HG03521 (cell line): ENCODE measurements around the gene SMIM9.
A peak's percentile ranks its signal among the peaks of the same experiment; 100 is the strongest.
"Not testable (repeated sequence)": the region's sequence is repeated elsewhere in the genome, so short reads cannot be mapped to it uniquely, and the experiment has no call there.

ENCODE experiments used
- ATAC-seq: cut with Tn5 transposase; IDR thresholded peaks from one replicate; pipeline ENCODE4 v1.9.1; 2021; ENCODE audit warnings: mild to moderate bottlenecking, moderate library complexity; ENCODE audit not compliant: unreplicated experiment

The SMIM9 gene

DNA sequence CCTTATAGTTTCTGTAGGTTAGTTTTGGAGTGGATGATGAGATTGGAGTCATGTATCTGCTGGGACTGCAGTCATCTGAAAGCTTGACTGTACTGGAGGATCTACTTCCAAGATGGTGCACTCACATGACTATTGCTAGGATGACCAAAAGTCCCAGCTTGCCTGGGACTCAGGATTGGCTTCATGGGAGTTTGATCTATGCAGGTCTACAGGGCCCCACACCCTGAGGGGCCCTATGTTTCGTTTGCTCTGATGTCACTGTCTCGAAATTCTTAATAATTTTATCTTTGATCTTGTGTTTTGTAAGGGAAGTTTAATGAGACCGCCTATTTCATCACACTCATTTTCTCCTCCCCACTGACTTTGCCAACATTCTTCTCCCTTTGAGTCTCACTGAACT, at the start of gene SMIM9:
Gene SMIM9, minus strand, starts transcription at position 101 of the 400 bp plus-strand sequence. CDS start 3,806 bp downstream, outside the sequence.
- no peak for ATAC-seq

DNA sequence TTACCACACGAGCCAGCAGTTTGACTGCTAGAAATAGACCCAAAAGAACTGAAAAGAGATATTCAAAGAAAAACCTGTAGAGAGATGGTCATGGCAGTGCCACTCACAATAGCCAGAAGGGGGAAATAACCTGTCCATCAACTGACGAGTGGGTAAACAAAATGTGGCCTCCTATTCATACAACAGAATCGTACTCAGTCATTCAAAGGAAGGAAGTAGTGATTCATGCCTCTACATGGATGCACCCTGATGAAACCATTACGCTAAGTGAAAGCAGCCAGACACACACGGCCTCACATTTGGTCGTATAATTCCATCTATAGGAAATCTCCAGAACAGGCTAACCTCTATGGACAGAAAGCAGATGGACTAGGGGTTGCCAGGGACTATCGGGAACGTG, 49.6 kb upstream of the SMIM9 start:
- not testable (repeated sequence) for ATAC-seq

DNA sequence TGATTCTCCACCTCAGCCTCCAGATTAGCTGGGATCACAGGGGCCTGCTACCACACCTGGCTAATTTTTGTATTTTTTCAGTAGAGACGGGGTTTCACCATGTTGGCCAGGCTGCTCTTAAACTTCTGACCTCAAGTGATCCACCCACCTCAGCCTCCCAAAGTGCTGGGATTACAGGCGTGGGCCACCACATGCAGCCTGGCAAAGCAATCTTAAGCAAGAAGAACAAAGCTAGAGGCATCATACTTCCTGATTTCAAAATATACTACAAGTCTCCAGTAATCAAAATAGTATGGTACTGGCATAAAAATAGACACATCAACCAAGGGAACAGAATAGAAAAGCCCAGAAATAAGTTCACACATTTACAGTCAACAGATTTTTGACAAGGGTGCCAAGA, 38.9 kb upstream of the SMIM9 start:
- ATAC-seq, result no peak

DNA sequence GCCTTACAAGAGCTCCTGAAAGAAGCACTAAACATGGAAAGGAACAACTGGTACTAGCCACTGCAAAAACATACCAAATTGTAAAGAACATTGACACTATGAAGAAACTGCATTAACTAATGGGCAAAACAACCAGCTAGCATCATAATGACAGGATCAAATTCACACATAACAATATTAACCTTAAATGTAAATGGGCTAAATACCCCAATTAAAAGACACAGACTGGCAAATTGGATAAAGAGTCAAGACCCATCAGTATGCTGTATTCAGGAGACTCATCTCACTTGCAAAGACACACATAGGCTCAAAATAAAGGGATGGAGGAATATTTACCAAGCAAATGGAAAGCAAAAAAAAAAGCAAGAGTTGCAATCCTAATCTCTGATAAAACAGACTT, 34.1 kb upstream of the SMIM9 start:
- ATAC-seq, result not testable (repeated sequence)

DNA sequence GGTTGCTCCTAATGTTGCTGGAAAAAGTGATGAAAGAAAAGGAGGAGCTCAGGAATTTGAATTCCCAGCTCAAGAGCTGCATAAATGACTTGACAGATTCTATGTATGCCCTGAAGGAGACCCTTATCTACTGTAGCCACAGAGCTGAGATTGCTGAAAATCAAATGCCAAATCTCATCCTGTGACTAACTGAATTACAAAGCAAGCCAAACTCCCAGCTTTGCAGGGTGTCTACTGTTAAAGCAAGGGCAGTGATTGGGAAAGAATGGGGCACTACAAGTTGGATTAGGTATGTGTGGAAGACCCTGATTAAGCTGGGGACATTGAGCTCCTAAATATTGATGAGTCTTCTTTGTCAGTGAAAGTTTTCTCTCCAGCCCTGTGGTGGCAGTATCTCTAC, 20.8 kb upstream of the SMIM9 start:
- no peak for ATAC-seq

DNA sequence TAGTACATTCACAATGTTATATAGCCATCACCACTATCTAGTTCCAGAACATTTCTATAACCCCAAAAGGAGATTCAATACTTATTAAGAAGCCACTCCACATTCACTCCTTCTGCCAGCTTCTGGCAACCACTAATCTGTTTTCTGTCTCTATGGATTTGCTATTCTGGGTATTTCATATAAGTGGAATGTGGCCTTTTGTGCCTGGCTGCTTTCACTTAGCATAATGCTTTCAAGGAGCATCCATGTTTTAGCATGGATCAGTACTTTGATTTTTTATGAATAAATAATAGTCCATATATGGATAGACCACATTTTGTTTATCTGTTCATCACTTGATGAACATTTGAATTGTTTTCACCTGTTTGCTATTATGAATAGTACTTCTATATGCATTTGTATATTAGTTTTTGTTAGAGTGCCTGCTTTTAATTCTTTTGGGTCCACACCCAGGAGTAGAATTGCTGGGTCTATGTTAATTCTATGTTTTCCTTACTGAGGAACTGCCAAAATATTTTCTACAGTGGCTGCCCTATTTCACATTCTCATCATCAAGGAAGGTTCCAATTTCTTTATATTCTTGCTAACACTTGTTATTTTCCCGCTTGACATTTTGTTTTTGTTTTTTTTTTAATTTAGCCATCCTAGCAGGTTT, 16.6 kb upstream of the SMIM9 start:
- ATAC-seq, result no peak

DNA sequence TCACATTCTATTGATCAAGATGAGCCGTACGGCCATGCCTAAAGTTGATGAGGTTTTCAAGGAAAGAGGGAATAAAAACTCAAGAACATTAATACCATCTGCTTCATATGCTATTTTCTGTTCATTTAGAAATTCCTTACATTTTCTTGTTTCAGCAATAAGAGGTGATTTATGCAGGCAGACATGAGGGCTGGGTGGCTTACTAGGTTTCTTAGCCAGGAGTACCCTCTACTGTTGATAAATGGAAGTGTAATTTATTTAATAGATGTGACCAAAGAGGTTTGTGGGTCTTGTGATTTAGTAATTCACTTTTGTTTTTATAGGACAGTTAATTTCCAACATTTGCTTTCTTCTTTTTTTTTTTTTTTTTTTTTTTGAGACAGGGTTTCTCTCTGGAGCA, 6.4 kb upstream of the SMIM9 start:
- no peak for ATAC-seq

DNA sequence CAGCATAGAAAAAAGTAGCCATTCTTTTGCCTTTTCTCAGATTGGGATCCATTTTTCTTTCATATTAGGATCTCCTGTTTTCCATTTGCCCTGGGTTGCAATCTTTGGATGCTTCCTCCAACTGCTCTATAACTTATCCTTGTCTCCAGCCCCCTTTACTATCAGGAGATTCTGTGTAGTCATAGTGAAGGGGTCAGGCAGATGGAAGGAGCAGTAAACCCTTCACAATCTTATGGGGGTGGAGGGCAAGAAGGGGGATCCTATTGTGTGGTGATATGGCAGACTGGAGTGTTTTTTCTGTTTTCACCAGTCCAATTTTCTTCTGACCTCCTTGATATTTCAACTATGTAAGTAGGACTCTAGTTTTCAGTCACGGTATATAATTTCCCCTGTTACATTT, 1.7 kb upstream of the SMIM9 start:
- ATAC-seq, result no peak

DNA sequence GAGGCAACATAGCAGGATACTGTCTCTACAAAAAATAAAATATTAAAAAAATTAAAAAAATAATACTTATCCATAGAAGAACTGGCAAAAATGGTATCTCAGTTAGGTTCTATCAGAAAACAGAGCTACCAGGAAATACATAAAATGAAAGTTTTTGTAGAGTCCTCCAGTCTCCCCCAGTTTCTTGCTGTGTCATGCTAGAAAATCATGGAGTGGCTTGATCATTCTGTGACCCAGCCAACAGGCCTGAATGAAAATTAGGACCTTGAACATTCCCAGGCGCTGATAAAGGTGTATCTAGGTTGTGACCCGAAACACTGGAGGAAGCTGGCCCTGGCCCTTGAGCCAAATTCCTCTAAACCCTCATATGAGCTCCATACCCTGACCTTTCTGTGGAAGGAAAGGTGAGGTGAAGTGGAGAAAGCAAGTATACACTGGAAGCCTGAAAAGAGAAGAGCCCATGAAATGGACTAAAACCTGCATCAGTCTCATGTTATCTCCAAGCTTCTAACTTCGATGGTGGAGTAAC, 652 bp downstream of the SMIM9 start:
- ATAC-seq, result no peak

DNA sequence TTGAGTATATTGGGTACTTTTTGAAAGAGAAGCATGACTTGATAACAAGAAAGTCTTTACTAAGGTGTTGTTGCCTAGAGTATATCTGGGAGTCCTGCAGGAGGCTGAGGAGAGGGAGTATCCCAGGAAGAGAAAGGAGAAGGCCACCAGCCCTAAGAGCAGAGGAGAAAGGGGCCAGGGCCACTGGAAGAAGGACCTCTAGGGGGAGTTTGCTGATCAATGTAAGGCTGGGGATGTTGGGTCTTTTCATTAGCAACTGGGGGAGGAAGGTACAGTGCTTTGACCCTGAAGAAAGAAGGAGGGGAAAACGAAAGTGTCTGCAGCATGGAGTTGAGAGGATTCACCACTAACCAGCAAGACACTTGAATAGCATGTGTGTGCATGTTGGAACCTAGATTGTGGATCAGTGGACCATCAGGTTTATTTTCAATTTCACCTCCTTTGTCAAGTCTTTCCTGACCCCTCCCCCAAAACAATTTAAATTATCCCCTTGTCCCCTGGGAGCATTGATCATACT, 4.5 kb downstream of the SMIM9 start:
- no peak for ATAC-seq

DNA sequence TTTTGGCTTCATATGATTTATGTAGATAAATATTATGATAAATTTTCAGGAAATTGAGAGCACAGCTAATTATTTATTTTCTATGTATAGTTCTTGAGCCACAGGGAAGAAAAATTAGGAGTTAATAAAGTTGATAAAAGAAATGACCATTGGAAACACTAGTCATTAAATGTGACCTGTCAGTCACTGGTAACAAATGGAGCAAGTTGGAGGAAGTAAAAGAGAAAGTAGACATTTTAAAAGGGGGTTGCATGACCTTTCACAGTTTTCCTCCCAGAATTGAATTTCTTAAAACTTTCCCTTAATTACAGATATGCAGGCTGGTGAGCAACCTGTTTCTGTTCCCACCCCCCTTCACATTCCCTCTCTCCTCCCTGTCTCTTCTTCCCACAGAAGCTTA, 5.3 kb downstream of the SMIM9 start:
- ATAC-seq, result no peak

DNA sequence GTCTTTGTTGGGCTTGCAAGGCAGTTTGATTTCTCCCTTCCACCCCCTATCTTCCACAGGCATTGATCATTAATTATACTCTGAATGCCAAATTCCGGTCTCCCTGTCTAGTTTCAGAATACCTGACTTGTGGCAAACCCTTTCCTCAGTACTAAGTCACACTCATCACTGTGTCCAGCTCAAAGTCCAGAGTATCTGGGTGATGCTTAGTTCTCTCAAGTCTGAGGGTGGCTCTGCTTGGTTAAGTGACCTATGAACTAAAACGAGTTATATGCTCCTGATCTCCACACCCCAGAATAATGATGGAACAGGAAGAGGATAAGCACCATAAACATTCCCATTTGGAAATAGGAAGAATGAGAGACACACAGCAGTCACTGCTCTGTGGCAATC, 6.5 kb downstream of the SMIM9 start:
- no peak for ATAC-seq

DNA sequence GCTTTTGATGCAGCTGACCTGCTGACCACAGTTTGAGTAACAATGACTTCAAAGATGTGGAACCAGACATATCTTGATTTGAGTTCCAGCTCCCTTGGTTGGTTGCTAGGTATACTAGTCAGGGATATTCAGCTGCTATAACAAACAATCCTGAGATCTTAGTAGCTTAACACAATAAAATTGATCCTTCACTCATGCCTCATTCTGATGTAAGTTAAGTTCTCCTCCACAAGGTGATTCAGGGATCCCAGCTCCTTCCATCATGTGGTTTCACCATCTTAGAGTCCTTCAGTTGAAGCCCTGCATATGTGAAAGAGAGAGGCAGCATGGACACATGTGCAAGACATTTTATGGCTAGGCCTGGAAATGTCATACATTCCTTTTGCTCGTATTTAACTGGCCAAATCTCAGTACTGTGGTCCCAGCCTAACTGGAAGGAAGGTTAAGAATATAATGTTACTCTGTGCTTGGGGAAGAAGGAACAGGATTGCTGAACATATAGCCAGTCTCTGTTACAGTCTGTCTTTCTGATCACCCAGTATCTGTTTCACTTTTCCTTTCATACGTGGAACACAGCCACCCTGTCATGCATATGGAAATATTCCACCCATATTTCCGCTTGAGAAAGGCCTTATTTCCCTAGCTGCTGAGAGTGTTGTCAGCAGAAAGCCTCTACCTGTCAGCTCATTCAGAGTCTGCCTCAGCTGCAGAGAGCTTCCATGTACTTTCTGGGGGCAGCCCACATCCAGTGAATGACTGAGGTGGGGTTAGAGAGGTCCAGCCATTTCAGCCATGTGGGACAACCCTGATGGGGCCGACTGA, 7.1 kb downstream of the SMIM9 start:
- ATAC-seq, result peak; percentile 84

DNA sequence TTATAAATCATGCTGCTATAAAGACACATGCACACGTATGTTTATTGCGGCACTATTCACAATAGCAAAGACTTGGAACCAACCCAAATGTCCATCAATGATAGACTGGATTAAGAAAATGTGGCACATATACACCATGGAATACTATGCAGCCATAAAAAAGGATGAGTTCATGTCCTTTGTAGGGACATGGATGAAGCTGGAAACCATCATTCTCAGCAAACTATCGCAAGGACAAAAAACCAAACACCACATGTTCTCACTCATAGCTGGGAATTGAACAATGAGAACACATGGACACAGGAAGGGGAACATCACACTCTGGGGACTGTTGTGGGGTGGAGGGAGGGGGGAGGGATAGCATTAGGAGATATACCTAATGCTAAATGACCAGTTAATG, 8.9 kb downstream of the SMIM9 start:
- not testable (repeated sequence) for ATAC-seq

DNA sequence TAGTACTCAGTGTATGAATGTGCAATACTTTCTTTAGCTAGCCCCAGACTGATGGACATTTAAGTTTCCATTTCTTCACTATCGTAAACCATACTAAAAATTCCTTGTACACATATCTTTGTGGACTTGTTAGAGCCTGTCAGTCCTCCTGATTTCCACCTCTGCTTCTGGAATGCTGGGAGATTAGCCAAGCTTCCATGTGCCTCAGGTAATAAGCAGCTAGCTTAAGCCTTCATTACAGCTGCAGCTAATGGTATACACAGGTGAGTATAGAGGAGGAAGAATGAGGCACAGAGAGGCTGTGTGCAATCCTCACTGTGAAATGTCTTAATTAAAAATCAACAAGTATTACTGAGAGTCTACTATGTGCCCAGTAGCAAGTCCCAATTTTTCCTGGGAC, 9.8 kb downstream of the SMIM9 start:
- no peak for ATAC-seq

DNA sequence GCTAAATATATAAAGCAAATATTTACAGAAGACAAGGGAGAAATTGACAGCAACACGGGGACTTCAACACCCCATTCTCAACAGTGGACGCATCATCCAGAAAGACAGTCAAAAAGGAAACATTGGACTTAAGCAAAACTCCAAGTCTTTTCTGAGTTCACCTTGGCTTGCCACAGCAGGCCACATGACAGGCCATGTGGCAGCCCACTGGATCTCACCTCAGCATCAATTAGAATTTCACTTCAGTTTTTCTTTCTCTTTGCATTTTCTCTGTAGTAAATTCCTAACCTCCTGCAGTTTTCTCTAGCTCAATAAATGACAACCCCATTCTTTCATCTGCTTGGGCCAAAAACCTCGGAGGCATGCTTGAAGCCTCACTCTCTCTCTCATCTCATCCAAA, 12.4 kb downstream of the SMIM9 start:
- no peak for ATAC-seq

DNA sequence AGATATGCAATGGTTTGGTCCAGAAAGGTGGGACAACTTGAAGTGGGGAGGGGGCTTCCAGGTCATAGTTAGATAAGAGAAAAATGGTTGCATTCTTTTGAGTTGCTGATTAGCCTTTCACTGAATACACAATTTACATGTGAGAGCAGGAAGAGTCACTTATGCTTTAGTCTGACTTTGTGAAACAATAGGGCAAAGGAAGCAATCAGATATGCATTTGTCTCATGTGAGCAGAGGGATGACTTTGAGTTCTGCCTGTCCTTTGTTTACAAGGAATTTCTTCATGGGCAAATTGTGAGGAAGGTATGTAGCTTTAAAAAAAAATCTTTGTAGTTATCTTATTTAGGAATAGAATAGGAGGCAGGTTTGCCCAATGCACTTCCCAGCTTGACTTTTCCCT, 12.9 kb downstream of the SMIM9 start:
- no peak for ATAC-seq

DNA sequence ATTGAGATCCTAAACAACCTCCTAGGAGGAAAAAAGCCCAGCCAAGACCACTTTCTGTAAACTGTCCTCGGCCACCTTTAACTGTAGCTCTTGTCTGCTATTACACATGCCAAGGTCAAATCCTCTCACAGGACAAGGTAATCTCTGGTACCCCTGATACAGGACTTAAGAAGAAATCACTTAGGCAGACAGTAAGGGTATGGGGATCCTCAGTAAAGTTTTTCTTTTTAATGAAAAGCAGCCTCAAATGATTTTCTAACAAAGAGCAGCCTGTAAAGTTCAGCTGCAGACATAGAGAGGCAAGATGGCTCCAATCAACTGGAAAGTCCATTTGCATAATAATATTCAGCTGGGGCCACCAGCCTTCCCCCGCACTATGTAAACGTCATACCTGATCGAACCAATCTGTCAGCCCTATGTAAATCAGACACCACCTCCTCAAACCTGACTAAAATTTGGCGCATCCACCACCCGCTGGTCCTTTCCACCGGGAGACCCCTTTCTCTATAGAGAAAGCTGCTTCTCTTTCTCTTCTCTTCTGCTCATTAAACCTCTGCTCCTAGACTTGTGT, 14.6 kb downstream of the SMIM9 start:
- ATAC-seq, result no peak

DNA sequence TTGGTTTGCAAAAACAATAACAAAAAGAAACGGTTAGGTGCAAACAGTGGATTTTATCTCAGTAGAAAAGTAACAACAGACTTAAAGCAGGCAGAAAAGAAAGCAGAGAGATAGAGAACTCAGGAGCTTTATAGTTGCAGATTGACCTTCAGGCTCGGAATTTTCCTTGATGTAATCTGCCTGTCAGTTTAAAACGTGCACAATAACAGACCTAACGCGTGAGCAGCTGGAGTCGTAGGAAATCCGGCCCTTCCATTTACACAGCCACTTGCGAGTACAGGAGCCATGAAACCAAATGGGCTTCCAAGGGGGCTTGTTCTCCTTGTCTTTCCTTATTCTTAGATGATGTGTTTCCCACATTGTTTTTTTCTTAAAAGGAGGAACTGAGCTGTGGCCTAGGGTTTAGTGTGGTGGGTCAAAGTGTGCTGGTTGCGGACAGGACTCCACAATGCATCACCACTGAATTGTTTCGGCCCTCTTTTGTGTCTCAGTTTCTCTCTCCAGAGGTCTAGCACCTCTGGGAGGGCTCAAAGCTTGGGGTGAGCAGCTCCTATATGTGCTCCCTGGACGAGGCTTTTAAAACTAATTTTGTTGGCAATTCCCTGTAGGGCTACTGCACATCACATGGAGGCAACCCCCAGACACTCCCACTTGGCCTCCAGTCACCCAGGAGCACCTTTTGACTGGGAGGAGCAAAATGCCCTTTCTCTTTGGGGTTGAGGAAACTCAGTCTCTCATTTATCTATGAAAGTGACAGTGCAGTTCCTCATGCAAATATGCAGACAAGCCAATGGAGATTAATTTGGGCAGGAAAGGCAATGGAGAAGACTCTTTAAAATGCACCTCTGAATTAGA, 15.3 kb downstream of the SMIM9 start:
- ATAC-seq, result no peak

DNA sequence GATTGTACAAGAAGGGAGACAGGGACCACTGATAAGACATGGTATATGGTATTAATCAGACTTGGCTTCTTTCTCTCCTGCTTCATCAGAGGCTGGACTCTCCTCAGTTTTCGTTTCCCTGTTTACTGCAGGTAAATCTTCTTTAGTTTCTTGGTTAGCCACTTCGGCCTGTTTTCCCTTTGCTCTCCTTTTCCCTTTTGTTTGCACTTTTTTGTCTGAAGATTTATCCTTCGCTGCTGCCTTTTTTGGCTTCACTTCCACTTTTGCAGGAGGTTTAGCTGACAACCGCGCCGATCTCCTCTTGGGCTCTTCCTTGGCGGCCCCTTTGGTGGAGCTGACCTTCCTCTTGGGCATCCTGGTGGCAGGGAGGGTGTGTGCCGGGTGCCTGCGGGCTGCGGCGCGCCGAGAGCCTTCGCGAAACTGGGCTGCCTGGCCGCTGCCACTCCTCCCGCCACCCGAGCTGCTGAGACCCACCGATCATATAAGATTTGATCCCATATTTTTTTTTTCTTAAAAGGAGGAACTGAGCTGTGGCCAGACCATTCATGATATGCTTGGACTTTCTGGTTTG, 17.3 kb downstream of the SMIM9 start:
- not testable (repeated sequence) for ATAC-seq
